H1 (cell line): ENCODE data around the gene SLC12A7.

ENCODE experiments used
- ATF2 ChIP-seq: IDR thresholded peaks from 2 replicates; pipeline ENCODE4 v1.6.1; 2012; ENCODE audit warnings: low read length, inconsistent platforms
- CTCF ChIP-seq, 3 experiments: IDR thresholded peaks; 1 replicate in 2 of 3; 2 replicates in 1 of 3; pipeline versions ENCODE4 v1.5.1 to v1.6.1; 2011; ENCODE audit warnings: low read length in 3 of 3, mild to moderate bottlenecking in 3 of 3, inconsistent platforms in 2 of 3, low read depth in 1 of 3, moderate library complexity in 1 of 3; ENCODE audit not compliant: insufficient read depth in 1 of 3; ENCODE audit errors: control extremely low read depth in 1 of 3
- POLR2AphosphoS5 ChIP-seq: IDR thresholded peaks from 2 replicates; pipeline ENCODE4 v1.6.1; 2011; ENCODE audit warnings: low read depth, low read length

GRCh38 chr5:1127959-1128785 is 16.3 kb upstream of the SLC12A7 start:
- TF ChIP-seq ATF2 (no peak), CTCF (IDR thresholded peaks at IDR 0.05; ENCODE audit: control extremely low read depth in 1 of 3, insufficient read depth in 1 of 3, low read depth in 1 of 3, low read length in 3 of 3) (no peak), POLR2AphosphoS5 (no peak)
